ENCODE measurements around the gene CAST. TPM values are rescaled to one million over a fixed set of nuclear protein-coding genes. Genes with fewer than 3 reads are reported as not detected.
A peak's percentile ranks its signal among the peaks of the same experiment; 100 is the strongest.

The CAST gene
- total RNA-seq, 2 donors from 2014 or later, result 278 to 312 TPM

GRCh38 chr5:96702503-96703383 is 40.6 kb downstream of the CAST start:
- intact Hi-C loops (cut with DNase I), result no loop called here
- DNase-seq (ENCODE audit: low spot score), result peak; percentile 98

- intact Hi-C loops (cut with DNase I), result no loop called here
- no peak for DNase-seq (ENCODE audit: low spot score)
Observed at GRCh38 chr5:96703384-96703920, 41.3 kb downstream of the CAST start.

- intact Hi-C loops (cut with DNase I), result no loop called here
- DNase-seq (ENCODE audit: low spot score), result no peak
Observed at GRCh38 chr5:96703995-96704394, 41.8 kb downstream of the CAST start.

GRCh38 chr5:96706433-96707111 is 44.4 kb downstream of the CAST start:
- intact Hi-C loops (cut with DNase I), result no loop called here
- DNase-seq (ENCODE audit: low spot score), result no peak

- no peak for DNase-seq (ENCODE audit: low spot score)
- intact Hi-C loops (cut with DNase I), result no loop called here
Observed at GRCh38 chr5:96708600-96708999, 46.4 kb downstream of the CAST start.

GRCh38 chr5:96709152-96709821 is 47.1 kb downstream of the CAST start:
- intact Hi-C loops (cut with DNase I), result no loop called here

GRCh38 chr5:96712100-96712746 is 50.0 kb downstream of the CAST start:
- intact Hi-C loops (cut with DNase I), result no loop called here
- no peak for DNase-seq (ENCODE audit: low spot score)

More at GRCh38 chr5:96709152-96709821, 47.1 kb downstream of the CAST start:
- DNase-seq (ENCODE audit: low spot score), result no peak

GRCh38 chr5:96714450-96714849 is 52.3 kb downstream of the CAST start:
- intact Hi-C loops (cut with DNase I), result no loop called here
- no peak for DNase-seq (ENCODE audit: low spot score)

- DNase-seq (ENCODE audit: low spot score), result no peak
- intact Hi-C loops (cut with DNase I), result no loop called here
Observed at GRCh38 chr5:96714951-96715451, 52.8 kb downstream of the CAST start.

GRCh38 chr5:96716007-96716406 is 53.8 kb downstream of the CAST start:
- intact Hi-C loops (cut with DNase I), result no loop called here
- no peak for DNase-seq (ENCODE audit: low spot score)

GRCh38 chr5:96716716-96717115 is 54.5 kb downstream of the CAST start:
- intact Hi-C loops (cut with DNase I), result no loop called here
- no peak for DNase-seq (ENCODE audit: low spot score)

- intact Hi-C loops (cut with DNase I), result no loop called here
- DNase-seq (ENCODE audit: low spot score), result no peak
Observed at GRCh38 chr5:96717874-96718273, 55.7 kb downstream of the CAST start.

GRCh38 chr5:96718635-96719077 is 56.5 kb downstream of the CAST start:
- intact Hi-C loops (cut with DNase I), result no loop called here
- no peak for DNase-seq (ENCODE audit: low spot score)

- intact Hi-C loops (cut with DNase I), result loop anchor here in 1 of 2 donors (10.0 kb wide), 1 partner anchor 106 kb away; no protein-coding TSS in a partner anchor
- no peak for DNase-seq (ENCODE audit: low spot score)
Observed at GRCh38 chr5:96720408-96720807, 58.2 kb downstream of the CAST start.

GRCh38 chr5:96721351-96721977 is 59.3 kb downstream of the CAST start:
- no peak for DNase-seq (ENCODE audit: low spot score)
- intact Hi-C loops (cut with DNase I), result loop anchor here in 1 of 2 donors (10.0 kb wide), 1 partner anchor 107 kb away; no protein-coding TSS in a partner anchor

GRCh38 chr5:96725257-96725656 is 63.1 kb downstream of the CAST start:
- no peak for DNase-seq (ENCODE audit: low spot score)
- intact Hi-C loops (cut with DNase I), result loop anchor here in 1 of 2 donors (10.0 kb wide), 1 partner anchor 110 kb away; no protein-coding TSS in a partner anchor

GRCh38 chr5:96726802-96727201 is 64.6 kb downstream of the CAST start:
- DNase-seq (ENCODE audit: low spot score), result no peak
- intact Hi-C loops (cut with DNase I), result loop anchor here in 1 of 2 donors (10.0 kb wide), 1 partner anchor 112 kb away; no protein-coding TSS in a partner anchor

GRCh38 chr5:96729156-96729555 is 67.0 kb downstream of the CAST start:
- no peak for DNase-seq (ENCODE audit: low spot score)
- intact Hi-C loops (cut with DNase I), result loop anchor here in 1 of 2 donors (10.0 kb wide), 1 partner anchor 114 kb away; no protein-coding TSS in a partner anchor
